GM19397 (cell line): ENCODE measurements around the gene COL25A1.
"Not testable (repeated sequence)": the region's sequence is repeated elsewhere in the genome, so short reads cannot be mapped to it uniquely, and the experiment has no call there.

Source experiments
- ATAC-seq: cut with Tn5 transposase; IDR thresholded peaks from one replicate; pipeline ENCODE4 v1.9.1; 2021; ENCODE audit warnings: mild to moderate bottlenecking, moderate library complexity; ENCODE audit not compliant: unreplicated experiment

The COL25A1 gene

DNA sequence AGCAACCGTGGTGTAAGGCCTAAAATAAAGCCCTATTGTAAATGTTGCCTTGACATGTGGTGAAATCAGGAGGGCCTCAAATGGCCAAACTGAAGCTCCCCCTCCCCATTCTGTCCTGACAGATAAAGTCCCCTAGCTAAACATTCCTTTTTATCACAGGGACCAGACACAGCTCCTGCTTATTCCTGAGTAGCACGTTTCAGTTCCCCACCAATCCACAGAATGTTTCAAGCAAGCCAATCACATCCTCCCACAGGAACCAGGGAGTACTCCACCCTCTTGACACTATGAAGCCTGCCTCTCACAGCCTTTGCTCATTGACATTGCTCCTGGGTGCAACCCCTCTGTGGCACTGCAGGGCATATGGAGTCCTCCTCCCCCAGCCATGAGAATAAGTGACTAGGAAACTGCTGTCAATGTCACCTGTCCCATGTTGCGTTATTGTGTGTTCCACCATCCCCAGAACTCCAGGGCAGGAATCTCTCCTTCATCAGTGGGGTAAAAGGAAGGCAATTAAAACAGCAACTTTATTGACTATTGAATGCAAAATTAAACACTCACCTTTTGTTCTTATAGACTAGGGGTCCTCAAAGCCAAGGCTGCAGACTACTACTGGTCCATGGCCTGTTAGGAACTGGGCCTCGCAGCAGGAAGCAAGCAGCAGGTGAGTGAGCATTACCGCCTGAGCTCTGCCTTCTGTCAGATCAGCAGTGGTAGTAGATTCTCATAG, 128.1 kb downstream of the COL25A1 start:
- ATAC-seq: no peak

- ATAC-seq: no peak
Measured at GRCh38 chr4:109172301-109172700, 130.2 kb downstream of the COL25A1 start.

- ATAC-seq: no peak
Measured at GRCh38 chr4:109171070-109171469, 131.4 kb downstream of the COL25A1 start.

DNA sequence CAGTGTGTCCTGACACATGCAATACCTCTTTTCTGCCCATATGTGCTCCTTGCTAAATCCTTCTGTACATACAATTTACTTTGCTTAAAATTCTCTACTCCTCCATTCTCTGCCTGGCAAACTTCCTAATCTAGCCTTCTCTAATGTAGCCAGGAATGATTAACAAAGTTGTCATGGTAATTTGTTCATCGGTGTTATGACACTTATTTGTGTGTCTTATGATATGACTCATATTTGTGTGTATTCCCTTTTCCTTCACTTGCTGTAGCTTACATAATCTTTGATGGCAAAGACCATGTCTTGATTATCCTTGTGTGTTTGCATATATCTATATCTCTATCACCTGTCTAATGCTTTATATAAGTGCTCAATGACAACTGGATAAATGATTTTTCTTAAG, 133.3 kb downstream of the COL25A1 start:
- ATAC-seq: no peak

DNA sequence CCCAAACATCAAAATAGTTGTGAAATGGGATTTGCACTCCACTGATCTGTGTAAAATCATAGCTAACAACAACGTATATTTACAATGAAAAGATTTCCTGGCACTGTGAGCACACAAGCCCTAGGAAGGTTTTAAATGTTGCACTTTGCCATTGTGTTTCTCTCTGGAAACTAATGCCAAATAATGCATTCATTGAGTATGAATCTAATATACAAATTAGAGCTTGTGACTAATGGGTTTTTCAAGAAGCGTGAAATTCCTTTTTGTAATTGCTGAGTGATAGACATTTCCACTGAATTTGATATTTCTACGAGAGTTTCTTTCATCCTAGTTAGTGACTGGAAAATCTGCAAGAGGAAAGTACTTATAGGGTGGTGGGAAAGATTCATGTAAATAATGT, 135.9 kb downstream of the COL25A1 start:
- no peak for ATAC-seq

DNA sequence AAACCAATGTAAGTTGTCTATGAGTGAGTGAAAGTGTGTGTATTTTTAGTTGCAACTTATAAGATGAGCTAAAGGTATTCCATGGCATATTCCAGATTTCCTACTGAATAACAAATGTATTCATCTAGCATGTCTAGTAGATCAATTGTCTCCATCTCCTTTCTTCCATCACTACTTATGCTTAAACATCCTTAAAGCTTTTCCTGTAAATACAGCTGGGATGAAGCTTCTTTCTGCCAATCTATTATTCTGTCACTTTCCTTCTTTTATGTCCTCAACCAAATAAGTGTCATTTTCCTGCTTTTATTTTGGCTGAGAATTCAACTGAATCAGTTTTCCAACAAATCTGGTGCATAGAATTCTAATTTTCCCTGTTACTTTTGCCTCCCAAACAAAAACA, 136.3 kb downstream of the COL25A1 start:
- no peak for ATAC-seq

- ATAC-seq: no peak
Measured at GRCh38 chr4:109164011-109164410, 138.4 kb downstream of the COL25A1 start.

- ATAC-seq: no peak
Measured at GRCh38 chr4:109163493-109163892, 139.0 kb downstream of the COL25A1 start.

- no peak for ATAC-seq
Measured at GRCh38 chr4:109162759-109163158, 139.7 kb downstream of the COL25A1 start.

DNA sequence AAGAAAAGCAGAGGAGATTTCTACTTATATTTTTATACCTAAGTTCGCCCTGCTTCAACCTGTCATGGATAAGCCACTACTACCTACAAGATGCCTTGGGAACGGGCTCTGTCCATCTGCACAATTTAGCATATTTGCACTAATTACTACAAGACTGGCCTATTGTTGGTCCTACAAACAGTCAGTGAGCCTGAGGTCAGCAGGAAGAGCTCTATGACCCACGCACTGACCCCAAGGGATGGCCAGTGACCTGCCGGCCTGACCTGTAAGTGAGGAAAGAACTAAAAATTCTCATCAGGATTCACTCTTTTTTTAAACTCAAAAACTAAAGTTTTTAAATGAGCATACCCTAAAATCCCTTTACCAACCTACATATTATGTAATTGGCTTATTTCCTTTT, 142.0 kb downstream of the COL25A1 start:
- no peak for ATAC-seq

DNA sequence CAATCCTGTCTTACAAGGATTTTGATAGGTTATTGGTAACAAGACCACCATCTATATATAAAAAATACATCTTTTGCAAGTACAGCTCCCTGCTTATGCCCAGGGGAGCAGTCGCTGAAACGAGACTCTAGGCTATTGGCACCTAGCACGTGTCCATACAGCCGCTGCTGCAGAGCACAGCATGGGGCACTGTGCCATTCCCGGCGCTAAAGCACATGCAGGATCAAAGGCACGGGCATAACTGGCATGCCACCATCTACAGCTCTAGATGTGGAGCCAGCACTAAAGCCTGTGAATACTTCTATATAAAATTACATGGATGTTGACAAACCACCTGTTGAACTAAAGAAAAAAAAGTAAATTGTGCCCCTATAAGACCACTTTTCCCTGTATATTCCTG, 144.8 kb downstream of the COL25A1 start:
- ATAC-seq: no peak

DNA sequence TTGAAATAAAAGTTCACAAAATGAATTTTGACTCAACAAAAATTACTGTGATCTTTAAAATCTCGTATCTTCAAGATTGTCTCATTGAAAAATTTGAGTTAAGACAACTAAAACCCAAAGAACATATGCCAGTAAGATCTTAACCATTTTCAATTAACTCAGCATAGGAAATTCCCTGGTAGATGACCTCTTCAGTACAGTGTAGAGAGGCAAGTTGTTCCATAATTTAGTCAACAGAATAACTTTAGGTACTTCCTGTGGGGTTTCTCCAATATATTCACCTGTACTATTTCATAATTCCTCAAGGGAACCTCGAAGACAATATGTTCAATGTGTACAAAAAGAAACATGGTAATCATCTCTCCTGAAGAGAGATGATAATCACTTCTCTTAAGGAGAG, 145.3 kb downstream of the COL25A1 start:
- no peak for ATAC-seq

- no peak for ATAC-seq
Measured at GRCh38 chr4:109156356-109156755, 146.1 kb downstream of the COL25A1 start.

DNA sequence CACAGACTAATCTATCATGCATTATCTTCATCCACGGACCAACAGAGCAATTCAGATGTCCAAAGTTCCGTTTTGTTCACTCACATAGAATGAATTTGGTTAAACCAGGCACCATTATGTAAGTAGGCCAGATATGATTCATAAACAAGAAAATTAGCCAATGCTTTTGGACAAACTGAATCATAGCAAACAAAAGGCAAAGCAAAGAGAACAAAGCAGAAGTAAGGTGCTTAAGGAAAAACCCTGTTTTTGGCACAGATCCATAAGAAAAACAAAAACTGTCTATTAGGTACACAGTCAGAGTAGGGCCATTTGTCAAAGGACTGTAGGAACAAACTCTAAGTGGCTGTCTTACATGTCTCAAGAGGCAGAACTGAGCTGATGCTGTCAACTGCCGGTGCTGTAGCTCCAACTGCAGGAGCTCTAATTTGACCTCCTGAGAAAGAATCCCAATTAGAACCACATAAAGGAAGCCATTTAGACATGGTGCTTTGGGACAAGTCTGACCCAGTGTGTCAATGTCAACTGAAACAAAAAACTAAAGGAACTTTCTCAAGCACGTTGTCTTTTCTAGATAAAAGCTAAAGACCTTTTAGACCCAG, 146.7 kb downstream of the COL25A1 start:
- ATAC-seq: no peak

GRCh38 chr4:109155084-109155483, 147.4 kb downstream of the COL25A1 start:
- ATAC-seq: no peak

GRCh38 chr4:109154424-109154823, 148.0 kb downstream of the COL25A1 start:
- ATAC-seq: no peak

- ATAC-seq: no peak
Measured at GRCh38 chr4:109149836-109150235, 152.6 kb downstream of the COL25A1 start.

DNA sequence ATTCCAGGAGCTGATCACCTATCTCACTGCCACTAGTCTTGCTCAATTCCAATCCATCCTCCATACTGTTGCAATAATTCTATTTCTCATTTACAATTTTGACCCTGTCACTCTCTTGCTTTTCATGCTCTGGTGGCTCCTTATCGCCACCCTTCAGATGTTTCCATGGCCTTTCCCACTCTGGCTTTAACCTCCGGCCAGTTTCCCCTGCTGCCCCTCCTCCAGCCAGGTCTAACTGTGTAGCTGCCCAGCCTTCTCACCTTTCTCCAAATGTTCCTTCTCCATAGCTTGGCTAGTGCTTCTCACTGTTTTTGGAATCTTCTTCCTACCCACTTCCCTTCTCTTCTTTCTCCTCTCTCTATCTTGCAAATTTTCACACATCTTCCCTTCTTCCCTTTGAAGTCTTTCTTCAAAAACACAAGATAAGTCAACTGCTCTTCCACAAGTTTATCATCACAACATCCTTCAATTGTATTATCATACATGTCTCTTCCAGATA, 153.8 kb downstream of the COL25A1 start:
- ATAC-seq: no peak

DNA sequence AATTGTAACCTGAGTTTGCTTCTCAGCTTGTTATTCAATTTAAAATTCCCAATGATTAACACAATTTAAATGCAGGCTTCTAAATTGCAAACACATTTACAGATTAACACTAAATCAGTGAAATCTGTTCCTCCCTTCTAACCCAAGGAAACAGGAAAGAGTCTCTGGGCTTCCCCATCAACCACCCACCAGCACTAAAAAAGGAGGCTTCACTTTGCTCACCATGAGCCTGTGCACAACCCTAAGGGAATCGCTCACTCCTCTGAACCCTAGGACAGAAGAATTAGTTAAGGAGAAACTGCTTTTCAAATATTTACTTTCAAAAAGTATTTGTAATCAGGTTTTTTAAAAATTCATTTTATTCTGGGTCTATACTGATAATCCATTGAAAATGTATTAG, 155.3 kb downstream of the COL25A1 start:
- no peak for ATAC-seq

GRCh38 chr4:109146499-109146898, 156.0 kb downstream of the COL25A1 start:
- ATAC-seq: no peak

DNA sequence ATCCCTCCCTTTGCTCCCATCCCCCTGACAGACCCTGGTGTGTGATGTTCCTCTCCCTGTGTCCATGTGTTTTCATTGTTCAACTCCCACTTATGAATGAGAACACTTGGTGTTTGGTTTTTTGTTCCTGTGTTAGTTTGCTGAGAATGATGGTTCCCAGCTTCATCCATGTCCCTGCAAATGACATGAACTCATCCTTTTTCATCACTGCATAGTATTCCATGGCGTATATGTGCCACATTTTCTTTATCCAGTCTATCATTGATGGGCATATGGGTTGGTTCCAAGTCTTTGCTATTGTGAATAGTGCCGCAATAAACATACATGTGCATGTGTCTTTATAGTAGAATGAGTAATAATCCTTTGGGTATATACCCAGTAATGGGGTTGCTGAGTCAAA, 164.3 kb downstream of the COL25A1 start:
- ATAC-seq: not testable (repeated sequence)

- ATAC-seq: no peak
Measured at GRCh38 chr4:109134921-109135320, 167.5 kb downstream of the COL25A1 start.

GRCh38 chr4:109134268-109134667, 168.2 kb downstream of the COL25A1 start:
- ATAC-seq: no peak
